Lung (tissue), 12 donors: ENCODE measurements around the gene MITF. TPM values are rescaled to one million over a fixed set of nuclear protein-coding genes. Genes with fewer than 3 reads are reported as not detected.
A peak's percentile ranks its signal among the peaks of the same experiment; 100 is the strongest.

Experiments
- ATAC-seq: fragments of 200-7000 bp; cut with Tn5 transposase; one replicate; pipeline ENCODE4 v1.9.1; 2020; ENCODE audit warnings: moderate number of reproducible peaks; ENCODE audit not compliant: insufficient read depth, low FRiP score
- DNase-seq, 3 donors: peaks; one replicate each; pipeline ENCODE4 v3.0.0-alpha.2; 2013 to 2017
- H3K27ac ChIP-seq, 2 donors: one replicate each; pipeline ENCODE4 v1.5.1; 2013; ENCODE audit warnings: mild to moderate bottlenecking in 2 of 2, moderate library complexity in 2 of 2, control low read depth in 1 of 2, inconsistent platforms in 1 of 2, low read depth in 1 of 2, low read length in 1 of 2
- H3K27me3 ChIP-seq, 3 donors: one replicate each; pipeline ENCODE4 v1.5.1; 2013; ENCODE audit warnings: low read length in 2 of 3; ENCODE audit not compliant: control insufficient read depth in 3 of 3, insufficient read depth in 3 of 3
- H3K36me3 ChIP-seq, 4 donors: one replicate each; pipeline ENCODE4 v1.5.1; 2013; ENCODE audit warnings: low read length in 4 of 4, mild to moderate bottlenecking in 1 of 4, moderate library complexity in 1 of 4; ENCODE audit not compliant: control insufficient read depth in 4 of 4, insufficient read depth in 4 of 4
- H3K4me1 ChIP-seq, 5 donors: one replicate each; pipeline ENCODE4 v1.5.1; 2013; ENCODE audit warnings: low read length in 5 of 5, mild to moderate bottlenecking in 2 of 5, moderate library complexity in 1 of 5; ENCODE audit not compliant: control insufficient read depth in 5 of 5, insufficient read depth in 5 of 5
- H3K4me3 ChIP-seq: one replicate; pipeline ENCODE4 v1.5.1; 2013; ENCODE audit warnings: mild to moderate bottlenecking, control low read depth, moderate library complexity
- H3K9ac ChIP-seq, 2 donors: one replicate each; pipeline ENCODE4 v1.5.1; 2013; ENCODE audit warnings: low read length in 2 of 2, control low read depth in 1 of 2; ENCODE audit not compliant: insufficient read depth in 1 of 2
- H3K9me3 ChIP-seq, 4 donors: one replicate each; pipeline ENCODE4 v1.5.1; 2013; ENCODE audit warnings: low read length in 3 of 4, mild to moderate bottlenecking in 1 of 4, moderate library complexity in 1 of 4; ENCODE audit not compliant: control insufficient read depth in 4 of 4, insufficient read depth in 3 of 4
- WGBS, 2 donors: extraction: QIAGEN DNeasy Blood & Tissue Kit; methylation state at CpG; one replicate each; pipeline ENCODE4 v1.1.7; 2013; 5-methylcytosine and 5-hydroxymethylcytosine counted together
- polyA plus RNA-seq, 2 donors: library from polyadenylated mRNA; stranded (reverse); fragments of 200-250 nt; gene quantifications; one replicate each; pipeline ENCODE4 v1.2.1, GENCODE V29; 2013
- total RNA-seq, 2 donors: library from RNA; depleted of rRNA in 1 of 2; stranded (reverse); fragments of >200 nt in 1 of 2; gene quantifications; one replicate each; pipeline ENCODE4 v1.2.1, GENCODE V29; 2014 to 2021
- TF ChIP-seq, protein P1 (sequence below): IDR thresholded peaks from 2 replicates; pipeline ENCODE4 v1.5.1; 2012; ENCODE audit warnings: mild to moderate bottlenecking; ENCODE audit errors: control extremely low read depth, extremely low read depth
- donor health status: control.
- donor health status: control.
- donor health status: Bipolar disorder and iron deficiency.
- donor health status: healthy.
- donor health status: DM: yes; HTN: yes; CAD: no.

Gene MITF
- total and polyA plus RNA-seq, 4 donors = 5.0 to 28.0 (median 12.0) TPM

DNA sequence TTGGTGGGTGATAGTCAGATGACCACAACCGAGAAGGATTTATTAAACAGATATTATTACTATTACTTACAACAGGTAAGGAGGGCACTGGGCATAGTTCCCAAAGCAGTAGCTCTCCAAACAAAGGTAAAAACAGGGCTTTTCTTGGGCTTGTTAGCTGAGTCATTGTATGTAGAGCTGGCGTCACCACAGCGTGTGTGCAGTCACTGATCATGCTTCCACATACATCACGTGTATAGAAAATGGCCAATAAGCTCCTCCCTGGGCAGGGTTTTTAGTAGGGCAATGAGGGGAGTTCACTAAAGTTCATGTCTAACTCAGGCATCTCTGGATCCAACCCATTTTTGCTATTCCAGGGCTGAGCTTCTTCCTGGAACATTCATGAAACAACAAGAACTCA lies 254.5 kb downstream of the MITF start:
- H3K27me3 ChIP-seq = no peaks in the 10 kb centered on the region
- no peak overlapping the region for H3K9ac ChIP-seq
- DNase-seq = no peak
- H3K36me3 ChIP-seq = no peaks in the 10 kb centered on the region
- H3K9me3 ChIP-seq = no peaks in the 10 kb centered on the region
- TF ChIP-seq, protein P1, sequence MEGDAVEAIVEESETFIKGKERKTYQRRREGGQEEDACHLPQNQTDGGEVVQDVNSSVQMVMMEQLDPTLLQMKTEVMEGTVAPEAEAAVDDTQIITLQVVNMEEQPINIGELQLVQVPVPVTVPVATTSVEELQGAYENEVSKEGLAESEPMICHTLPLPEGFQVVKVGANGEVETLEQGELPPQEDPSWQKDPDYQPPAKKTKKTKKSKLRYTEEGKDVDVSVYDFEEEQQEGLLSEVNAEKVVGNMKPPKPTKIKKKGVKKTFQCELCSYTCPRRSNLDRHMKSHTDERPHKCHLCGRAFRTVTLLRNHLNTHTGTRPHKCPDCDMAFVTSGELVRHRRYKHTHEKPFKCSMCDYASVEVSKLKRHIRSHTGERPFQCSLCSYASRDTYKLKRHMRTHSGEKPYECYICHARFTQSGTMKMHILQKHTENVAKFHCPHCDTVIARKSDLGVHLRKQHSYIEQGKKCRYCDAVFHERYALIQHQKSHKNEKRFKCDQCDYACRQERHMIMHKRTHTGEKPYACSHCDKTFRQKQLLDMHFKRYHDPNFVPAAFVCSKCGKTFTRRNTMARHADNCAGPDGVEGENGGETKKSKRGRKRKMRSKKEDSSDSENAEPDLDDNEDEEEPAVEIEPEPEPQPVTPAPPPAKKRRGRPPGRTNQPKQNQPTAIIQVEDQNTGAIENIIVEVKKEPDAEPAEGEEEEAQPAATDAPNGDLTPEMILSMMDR = no peak
- peaks cover 0 to 22% (median 3%) of the 10 kb centered on the region in 5 donors for H3K4me1 ChIP-seq
- WGBS, 2 donors = 90 to 95% methylated on average over 4 of the region's 4 CpGs
- H3K4me3 ChIP-seq = no peak overlapping the region
- no peak for ATAC-seq
- no peak overlapping the region for H3K27ac ChIP-seq

DNA sequence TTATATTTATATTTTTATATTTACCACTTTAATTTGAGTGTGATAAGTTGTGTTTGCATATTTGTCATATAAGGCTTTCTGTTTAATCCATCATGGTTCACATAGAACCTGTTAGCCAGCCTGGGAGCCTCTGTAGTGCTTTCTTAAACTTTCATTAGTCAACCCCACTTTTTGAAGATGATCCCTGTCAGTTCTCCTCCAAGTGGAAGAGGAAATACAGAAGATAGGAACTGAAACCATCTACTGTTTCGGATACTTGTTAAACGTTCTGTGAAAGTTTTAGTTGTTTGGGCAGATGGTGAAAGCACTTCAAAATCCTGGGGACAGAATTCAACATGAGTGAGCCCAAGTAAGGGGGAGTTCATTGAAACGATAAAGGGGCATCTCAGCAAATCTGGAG lies 255.7 kb downstream of the MITF start:
- peaks cover 0 to 34% (median 3%) of the 10 kb centered on the region in 5 donors for H3K4me1 ChIP-seq
- no peaks in the 10 kb centered on the region for H3K9me3 ChIP-seq
- H3K27ac ChIP-seq = no peak overlapping the region
- DNase-seq (no peak), ATAC-seq (no peak)
- TF ChIP-seq, protein P1 = no peak
- 61 to 71% methylated on average over 3 of the region's 3 CpGs for WGBS, 2 donors
- H3K27me3 ChIP-seq = no peaks in the 10 kb centered on the region
- no peak overlapping the region for H3K9ac ChIP-seq
- no peaks in the 10 kb centered on the region for H3K36me3 ChIP-seq
- no peak overlapping the region for H3K4me3 ChIP-seq

DNA sequence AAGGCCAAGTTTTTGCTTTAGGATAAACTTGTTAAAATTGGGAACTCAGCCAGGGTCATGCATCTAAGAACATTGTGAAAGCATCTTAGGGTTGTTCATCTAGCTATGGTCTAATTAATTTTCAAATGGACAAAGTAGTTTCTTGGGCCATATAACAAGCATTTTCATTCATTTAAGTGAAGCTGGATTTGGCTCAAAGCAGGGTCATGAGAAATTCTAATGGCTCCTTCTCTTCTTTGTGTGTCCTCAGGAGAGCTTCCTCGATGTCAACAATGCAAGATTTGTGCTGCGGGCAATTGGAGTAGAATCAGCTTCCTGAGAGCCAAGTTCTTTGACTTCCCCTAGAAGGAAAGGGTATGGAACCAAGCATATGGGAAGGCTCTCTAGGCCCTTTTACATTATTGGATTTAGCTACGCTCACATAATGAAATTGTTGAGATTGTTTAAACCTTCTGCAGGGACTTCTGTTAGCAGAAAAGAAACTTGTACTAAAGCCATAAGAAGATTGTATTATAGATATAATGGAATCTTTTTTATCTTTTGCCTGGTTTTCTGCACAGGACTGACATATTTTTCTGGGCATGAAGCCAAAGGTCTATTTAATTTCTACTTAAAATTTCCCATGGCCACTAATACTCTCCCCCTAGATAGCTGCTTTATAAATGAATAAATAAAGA lies 258.5 kb downstream of the MITF start:
- Histone ChIP-seq H3K4me3 (no peak overlapping the region), H3K9me3 (no peaks in the 10 kb centered on the region), H3K36me3 (no peaks in the 10 kb centered on the region), H3K27ac (no peak overlapping the region), H3K27me3 (no peaks in the 10 kb centered on the region), H3K9ac (no peak overlapping the region), H3K4me1 (peaks cover 0 to 48% (median 3%) of the 10 kb centered on the region in 5 donors)
- WGBS, 2 donors = 57 to 62% methylated on average over 3 of the region's 3 CpGs
- DNase-seq = peak; percentile 50 to 93 (median 88)
- TF ChIP-seq, protein P1 = no peak
- no peak for ATAC-seq

DNA sequence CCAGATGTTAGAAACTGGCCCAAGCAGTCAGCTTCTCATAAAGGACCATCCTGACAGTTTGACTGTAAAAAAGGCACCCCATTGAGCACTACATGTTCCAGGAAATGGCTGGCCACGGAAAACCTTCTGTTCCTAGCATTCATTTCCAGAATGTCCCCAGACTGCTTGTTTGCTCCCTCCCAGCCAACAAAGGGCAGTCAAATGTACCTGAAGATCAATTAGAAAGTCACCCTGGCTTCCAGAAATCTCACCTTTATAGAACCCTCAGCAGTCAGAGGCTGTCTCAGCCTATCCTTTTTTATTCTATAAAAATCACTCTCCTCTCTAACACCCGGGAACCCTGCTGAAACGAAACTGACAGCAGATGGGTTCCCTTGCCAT lies 259.5 kb downstream of the MITF start:
- Histone ChIP-seq H3K9ac (peak overlapping the region in 1 of 2 donors; percentile 40), H3K9me3 (no peaks in the 10 kb centered on the region), H3K4me1 (peaks cover 0 to 48% (median 3%) of the 10 kb centered on the region in 5 donors), H3K36me3 (no peaks in the 10 kb centered on the region), H3K27ac (no peak overlapping the region), H3K4me3 (no peak overlapping the region), H3K27me3 (no peaks in the 10 kb centered on the region)
- ATAC-seq = no peak
- 41 to 49% methylated on average over 3 of the region's 3 CpGs for WGBS, 2 donors
- DNase-seq = peak in 1 of 3 donors; percentile 22
- TF ChIP-seq, protein P1 = no peak
